GM19240 (cell line): Measurements from ENCODE around the gene TCAP.

Source experiments
- DNase-seq: peaks from one replicate; pipeline ENCODE4 v3.0.0; 2011; ENCODE audit warnings: low spot score; ENCODE audit not compliant: insufficient read length

Gene TCAP

GRCh38 chr17:39666231-39666600 is 1.1 kb downstream of the TCAP start:
- no peak for DNase-seq

DNA sequence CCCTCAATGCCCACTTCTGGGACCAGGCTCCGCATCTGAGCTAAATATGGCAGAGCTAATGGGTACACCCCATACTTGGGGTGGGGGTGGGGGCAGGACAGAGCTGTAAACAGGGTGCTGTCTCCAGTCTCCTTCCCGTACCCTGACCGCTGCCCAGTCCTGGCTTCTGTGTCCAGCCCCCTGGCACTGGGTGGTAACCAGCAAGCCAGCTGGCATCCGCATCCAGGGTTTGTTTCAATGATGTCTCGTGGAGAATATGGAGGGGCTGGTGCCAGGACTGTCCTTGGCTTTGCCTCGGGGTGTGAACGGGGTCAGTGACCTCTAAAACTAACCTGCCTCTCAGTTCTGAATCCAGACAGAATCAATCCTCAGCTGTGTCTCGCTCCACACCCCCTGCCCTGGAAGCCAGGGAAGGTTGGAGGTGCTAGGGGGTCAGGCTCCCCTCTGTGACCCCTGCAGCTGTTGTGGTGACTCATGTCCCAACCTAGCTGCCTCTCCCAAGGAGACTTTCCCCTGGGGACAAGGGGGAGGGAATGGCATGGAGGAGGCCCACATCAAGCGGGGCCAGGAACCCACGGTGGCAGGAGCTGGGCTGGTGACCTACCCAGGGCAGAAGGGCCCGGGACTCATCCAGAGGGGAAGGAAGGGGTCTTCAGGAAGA is 1.6 kb downstream of the TCAP start:
- DNase-seq = no peak

DNA sequence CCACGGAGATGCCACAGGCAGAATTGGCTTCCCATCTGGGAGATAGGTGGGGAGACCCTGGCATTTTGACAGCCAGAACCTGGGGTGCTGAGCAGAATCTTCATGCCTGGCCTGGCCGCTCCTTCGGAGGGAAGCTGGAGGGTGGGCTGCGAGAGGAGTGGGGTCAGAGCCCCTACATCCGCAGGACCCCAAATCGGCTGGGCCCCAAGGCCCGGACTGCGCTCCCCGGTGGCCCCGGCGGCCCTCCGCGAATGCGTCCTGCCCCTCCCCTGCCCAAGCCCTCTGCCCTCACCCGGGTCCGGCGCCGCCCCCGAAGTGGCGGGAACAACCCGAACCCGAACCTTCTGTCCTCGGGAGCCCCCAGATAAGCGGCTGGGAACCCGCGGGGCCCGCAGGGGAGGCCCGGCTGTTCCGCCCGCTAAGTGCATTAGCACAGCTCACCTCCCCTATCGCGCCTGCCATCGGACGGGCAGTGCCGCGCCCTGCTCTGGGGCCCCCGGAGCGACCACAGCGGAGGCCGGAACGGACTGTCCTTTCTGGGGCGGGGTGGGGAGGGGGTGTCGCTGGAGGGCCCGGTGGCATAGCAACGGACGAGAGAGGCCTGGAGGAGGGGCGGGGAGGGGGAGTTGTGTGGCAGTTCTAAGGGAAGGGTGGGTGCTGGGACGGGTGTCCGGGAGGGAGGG is 2.3 kb downstream of the TCAP start:
- no peak for DNase-seq

DNA sequence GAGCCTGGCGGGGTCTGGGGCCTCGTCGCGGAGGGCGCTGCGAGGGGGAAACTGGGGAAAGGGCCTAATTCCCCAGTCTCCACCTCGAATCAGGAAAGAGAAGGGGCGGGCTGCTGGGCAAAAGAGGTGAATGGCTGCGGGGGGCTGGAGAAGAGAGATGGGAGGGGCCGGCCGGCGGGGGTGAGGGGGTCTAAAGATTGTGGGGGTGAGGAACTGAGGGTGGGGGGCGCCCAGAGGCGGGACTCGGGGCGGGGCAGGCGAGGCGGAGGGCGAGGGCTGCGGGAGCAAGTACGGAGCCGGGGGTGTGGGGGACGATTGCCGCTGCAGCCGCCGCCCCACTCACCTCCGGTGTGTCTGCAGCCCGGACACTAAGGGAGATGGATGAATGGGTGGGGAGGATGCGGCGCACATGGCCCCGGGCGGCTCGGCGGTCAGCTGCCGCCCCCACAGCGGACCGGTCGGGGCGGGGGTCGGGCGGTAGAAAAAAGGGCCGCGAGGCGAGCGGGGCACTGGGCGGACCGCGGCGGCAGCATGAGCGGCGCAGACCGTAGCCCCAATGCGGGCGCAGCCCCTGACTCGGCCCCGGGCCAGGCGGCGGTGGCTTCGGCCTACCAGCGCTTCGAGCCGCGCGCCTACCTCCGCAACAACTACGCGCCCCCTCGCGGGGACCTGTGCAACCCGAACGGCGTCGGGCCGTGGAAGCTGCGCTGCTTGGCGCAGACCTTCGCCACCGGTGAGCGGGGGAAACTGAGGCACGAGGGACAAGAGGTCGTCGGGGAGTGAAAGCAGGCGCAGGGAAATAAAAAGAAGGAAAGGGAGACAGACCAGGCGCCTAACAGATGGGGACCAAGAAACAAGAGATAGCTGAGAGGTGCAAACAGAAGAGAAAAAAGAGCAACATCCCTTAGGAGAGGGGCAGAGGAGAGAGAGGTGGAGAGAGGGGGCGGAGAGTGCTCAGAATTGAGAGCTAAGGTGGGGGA is 3.1 kb downstream of the TCAP start, which contains the start of gene PNMT:
TSS of gene PNMT (plus strand) at position 509 of the 980 bp plus-strand sequence. CDS start at position 532, 23 bp downstream.
- peak; percentile 63 for DNase-seq

DNA sequence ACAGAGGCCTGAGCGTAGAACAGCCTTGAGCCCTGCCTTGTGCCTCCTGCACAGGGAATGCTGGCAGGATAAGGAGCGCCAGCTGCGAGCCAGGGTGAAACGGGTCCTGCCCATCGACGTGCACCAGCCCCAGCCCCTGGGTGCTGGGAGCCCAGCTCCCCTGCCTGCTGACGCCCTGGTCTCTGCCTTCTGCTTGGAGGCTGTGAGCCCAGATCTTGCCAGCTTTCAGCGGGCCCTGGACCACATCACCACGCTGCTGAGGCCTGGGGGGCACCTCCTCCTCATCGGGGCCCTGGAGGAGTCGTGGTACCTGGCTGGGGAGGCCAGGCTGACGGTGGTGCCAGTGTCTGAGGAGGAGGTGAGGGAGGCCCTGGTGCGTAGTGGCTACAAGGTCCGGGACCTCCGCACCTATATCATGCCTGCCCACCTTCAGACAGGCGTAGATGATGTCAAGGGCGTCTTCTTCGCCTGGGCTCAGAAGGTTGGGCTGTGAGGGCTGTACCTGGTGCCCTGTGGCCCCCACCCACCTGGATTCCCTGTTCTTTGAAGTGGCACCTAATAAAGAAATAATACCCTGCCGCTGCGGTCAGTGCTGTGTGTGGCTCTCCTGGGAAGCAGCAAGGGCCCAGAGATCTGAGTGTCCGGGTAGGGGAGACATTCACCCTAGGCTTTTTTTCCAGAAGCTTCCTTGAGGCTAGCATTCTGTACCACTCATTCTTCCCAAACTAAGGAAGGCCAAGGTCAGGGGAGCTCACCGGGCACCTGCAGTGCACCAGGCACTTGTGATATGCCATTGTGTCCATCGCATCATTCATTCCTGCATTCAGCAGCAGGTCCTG is 5.0 kb downstream of the TCAP start:
- no peak for DNase-seq

GRCh38 chr17:39670746-39671145 is 5.6 kb downstream of the TCAP start:
- DNase-seq = no peak

GRCh38 chr17:39671651-39672521 is 6.7 kb downstream of the TCAP start:
- DNase-seq = no peak

- no peak for DNase-seq
Observed at GRCh38 chr17:39672522-39673334, 7.6 kb downstream of the TCAP start.

GRCh38 chr17:39673335-39674081 is 8.4 kb downstream of the TCAP start:
- DNase-seq = no peak

GRCh38 chr17:39674179-39674578 is 9.0 kb downstream of the TCAP start:
- DNase-seq = no peak

DNA sequence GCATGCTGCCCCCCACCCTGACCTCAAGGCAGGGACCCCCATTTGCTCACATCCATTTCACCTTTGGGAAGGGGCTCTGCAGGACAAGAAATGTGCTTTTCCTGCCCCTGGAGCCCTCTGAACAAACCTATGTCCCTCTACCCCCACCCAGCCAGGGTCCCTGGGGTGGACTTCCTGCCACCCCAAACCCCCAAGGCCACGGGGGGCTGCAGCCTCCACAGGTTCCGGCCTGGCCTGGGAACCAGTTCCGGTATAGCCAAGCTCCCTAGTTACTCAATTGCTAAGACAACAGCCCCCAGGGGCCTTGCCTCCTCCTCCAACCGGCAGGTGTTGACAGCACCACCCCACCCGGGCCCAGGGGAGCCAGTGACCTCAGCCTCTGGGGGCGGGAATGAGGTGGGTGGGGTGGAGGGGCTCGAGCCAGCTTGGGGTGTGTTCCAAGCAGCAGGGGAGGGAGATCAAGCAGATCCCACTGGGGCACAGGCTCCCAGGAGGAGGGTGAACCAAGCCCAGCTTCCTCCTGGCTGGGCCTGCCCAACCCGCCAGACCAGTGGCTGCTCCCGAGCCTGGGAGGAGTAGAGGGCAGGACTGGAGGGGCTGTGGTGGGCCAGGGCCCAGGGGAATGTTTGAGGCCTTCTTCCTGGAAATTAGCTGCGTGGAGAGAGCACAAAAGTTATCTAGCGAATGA is 9.7 kb downstream of the TCAP start:
- DNase-seq = no peak

- no peak for DNase-seq
Observed at GRCh38 chr17:39675390-39676082, 10.4 kb downstream of the TCAP start.

DNA sequence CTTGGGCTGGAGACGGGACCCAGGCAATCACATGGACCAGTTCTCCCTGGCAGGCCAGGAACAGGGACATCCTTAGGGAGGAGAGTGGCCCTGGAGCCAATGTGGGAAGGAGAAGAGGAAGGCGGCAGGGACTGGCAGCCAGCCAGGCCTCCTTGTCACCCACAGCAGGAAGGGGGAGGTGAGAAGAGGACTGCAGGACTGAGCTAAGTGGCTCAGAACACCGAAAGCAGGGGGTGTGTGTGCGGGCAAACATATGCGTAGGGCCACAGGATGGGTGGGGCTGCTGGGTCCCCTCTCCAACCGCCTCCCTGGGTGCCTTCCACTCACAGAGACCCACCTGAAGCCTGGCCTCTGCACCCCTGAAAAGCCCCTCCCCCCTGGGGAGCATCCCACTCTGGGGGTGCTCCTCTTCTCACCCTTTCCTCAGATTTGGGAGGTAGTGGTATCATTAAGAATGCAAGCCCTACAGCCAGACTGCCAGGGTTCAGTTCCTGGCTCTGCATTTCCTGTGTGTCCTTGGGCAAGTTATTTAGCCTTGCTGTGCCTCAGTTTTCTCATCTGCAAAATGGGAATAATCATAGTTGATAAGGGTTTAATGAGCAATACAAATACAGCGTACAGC is 11.2 kb downstream of the TCAP start:
- no peak for DNase-seq

- DNase-seq = no peak
Observed at GRCh38 chr17:39677072-39677471, 11.9 kb downstream of the TCAP start.

DNA sequence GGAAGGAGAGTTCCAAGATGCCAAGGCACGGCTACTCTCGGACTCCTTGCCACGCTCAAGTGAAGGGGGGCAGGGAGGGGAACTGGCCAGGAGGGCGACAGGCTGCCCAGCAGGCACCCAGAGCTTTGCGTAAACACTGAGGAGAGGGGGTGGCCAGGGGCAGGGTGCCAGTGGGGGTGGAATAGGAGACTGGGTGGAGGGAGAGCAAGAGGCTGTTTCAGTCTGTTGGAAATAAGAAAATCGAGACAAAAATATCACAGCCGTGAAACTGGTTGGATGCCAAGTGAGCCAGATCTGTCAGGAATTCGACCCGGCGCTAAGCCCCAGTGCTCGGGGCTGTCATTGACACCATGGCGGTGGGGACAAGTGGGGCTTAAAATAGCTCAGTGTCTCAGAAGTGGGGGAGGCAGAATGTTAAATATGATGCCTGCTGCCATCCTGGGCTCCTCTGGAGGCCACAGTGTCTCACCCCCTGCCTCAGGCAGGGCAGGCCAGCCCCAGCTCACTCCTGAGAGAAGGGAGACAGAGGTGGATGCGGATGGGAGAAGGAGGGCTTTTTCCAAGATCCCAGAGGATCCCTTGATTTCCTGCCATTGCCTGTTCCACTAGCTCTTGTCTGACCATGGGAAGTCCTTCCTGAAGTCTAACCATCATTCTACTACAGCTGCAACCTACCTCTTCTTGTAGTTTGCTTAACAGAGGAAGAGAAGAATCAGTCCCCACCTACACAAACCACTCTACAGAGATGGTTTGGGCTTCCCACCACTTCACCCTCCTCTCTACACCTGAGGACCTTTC is 12.6 kb downstream of the TCAP start:
- no peak for DNase-seq
